GM18519 (cell line): ENCODE measurements around the gene CHRNA7.
"Not testable (repeated sequence)": the region's sequence is repeated elsewhere in the genome, so short reads cannot be mapped to it uniquely, and the experiment has no call there.

Experiments used
- ATAC-seq: cut with Tn5 transposase; IDR thresholded peaks from one replicate; pipeline ENCODE4 v1.9.1; 2021; ENCODE audit warnings: mild to moderate bottlenecking, moderate library complexity; ENCODE audit not compliant: unreplicated experiment, low FRiP score

Gene CHRNA7

GRCh38 chr15:32165775-32166174, 135.5 kb downstream of the CHRNA7 start:
- not testable (repeated sequence) for ATAC-seq

- ATAC-seq: not testable (repeated sequence)
These were observed 136.0 kb downstream of the CHRNA7 start for GRCh38 chr15:32166270-32166669.

- not testable (repeated sequence) for ATAC-seq
These were observed 137.6 kb downstream of the CHRNA7 start for GRCh38 chr15:32167913-32168312.

GRCh38 chr15:32180579-32180978, 150.3 kb downstream of the CHRNA7 start:
- ATAC-seq: not testable (repeated sequence)

- ATAC-seq: not testable (repeated sequence)
These were observed 163.5 kb downstream of the CHRNA7 start for GRCh38 chr15:32193780-32194179.

- peak; percentile 66 for ATAC-seq
These were observed 165.9 kb downstream of the CHRNA7 start for GRCh38 chr15:32196206-32196605.

- ATAC-seq: not testable (repeated sequence)
These were observed 168.6 kb downstream of the CHRNA7 start for GRCh38 chr15:32198938-32199337.

GRCh38 chr15:32209081-32209480, 178.8 kb downstream of the CHRNA7 start:
- ATAC-seq: not testable (repeated sequence)

GRCh38 chr15:32218666-32219065, 188.4 kb downstream of the CHRNA7 start:
- ATAC-seq: no peak
